NCI-H2171 treated with DMSO at 0.1 percent for 48 hours (cell line): Measurements from ENCODE around the gene SLC26A1.

ENCODE experiments used
- DNase-seq: peaks from one replicate; lab custom pipeline; 2025; lab: John Stamatoyannopoulos, UW

The SLC26A1 gene

GRCh38 chr4:1028574-1029220 is 35.5 kb upstream of the SLC26A1 start:
- no peak for DNase-seq

GRCh38 chr4:1027915-1028238 is 34.7 kb upstream of the SLC26A1 start:
- no peak for DNase-seq

GRCh38 chr4:1027219-1027914 is 34.2 kb upstream of the SLC26A1 start:
- DNase-seq, result no peak

- DNase-seq, result no peak
Measured at GRCh38 chr4:1026115-1026514, 32.9 kb upstream of the SLC26A1 start.

- DNase-seq, result no peak
Measured at GRCh38 chr4:1024882-1025545, 31.8 kb upstream of the SLC26A1 start.

GRCh38 chr4:1023895-1024740 is 30.9 kb upstream of the SLC26A1 start:
- no peak for DNase-seq

GRCh38 chr4:1023075-1023640 is 30.0 kb upstream of the SLC26A1 start:
- no peak for DNase-seq

GRCh38 chr4:1022739-1023066 is 29.5 kb upstream of the SLC26A1 start:
- no peak for DNase-seq

- no peak for DNase-seq
Measured at GRCh38 chr4:1022051-1022738, 29.0 kb upstream of the SLC26A1 start.

GRCh38 chr4:1021386-1022050 is 28.3 kb upstream of the SLC26A1 start:
- DNase-seq, result no peak

- no peak for DNase-seq
Measured at GRCh38 chr4:1019729-1020470, 26.7 kb upstream of the SLC26A1 start.

GRCh38 chr4:1019320-1019719 is 26.1 kb upstream of the SLC26A1 start:
- DNase-seq, result no peak

GRCh38 chr4:1018147-1019020 is 25.2 kb upstream of the SLC26A1 start:
- no peak for DNase-seq

- no peak for DNase-seq
Measured at GRCh38 chr4:1017706-1018105, 24.5 kb upstream of the SLC26A1 start.

GRCh38 chr4:1017211-1017610 is 24.0 kb upstream of the SLC26A1 start:
- DNase-seq, result no peak

- no peak for DNase-seq
Measured at GRCh38 chr4:1015746-1016145, 22.5 kb upstream of the SLC26A1 start.

- no peak for DNase-seq
Measured at GRCh38 chr4:1015179-1015578, 22.0 kb upstream of the SLC26A1 start.

- DNase-seq, result no peak
Measured at GRCh38 chr4:1014291-1015167, 21.3 kb upstream of the SLC26A1 start.
